ENCODE measurements around the gene TOGARAM1.

TOGARAM1 gene

GRCh38 chr14:45044638-45045037 lies 82.6 kb downstream of the TOGARAM1 start:
- Histone ChIP-seq H3K36me3 (peaks cover 6 to 33% (median 14%) of the 10 kb centered on the region in 11 experiments; a peak in 21 of 22 replicates), H3K4me3 (no peak overlapping the region), H3K9me3 (replicated peaks in 1 of 11) (peaks cover under 1 to 4% (median 2%) of the 10 kb centered on the region in 11 experiments; a peak in 18 of 22 replicates), H3K27ac (no peak overlapping the region), H3K27me3 (no peaks in the 10 kb centered on the region), H3K4me2 (no peak overlapping the region), H4K20me1 (no peaks in the 10 kb centered on the region), H3K9ac (no peak overlapping the region), H3K4me1 (no peaks in the 10 kb centered on the region)
- TF ChIP-seq Cebpa-rat (IDR thresholded peaks at IDR 0.05) = no peak

- Histone ChIP-seq H3K9me3 (replicated peaks in 1 of 11) (no peaks in the 10 kb centered on the region), H3K9ac (no peak overlapping the region), H4K20me1 (no peaks in the 10 kb centered on the region), H3K27ac (no peak overlapping the region), H3K27me3 (no peaks in the 10 kb centered on the region), H3K4me2 (no peak overlapping the region), H3K4me3 (no peak overlapping the region), H3K36me3 (peaks cover 11 to 44% (median 20%) of the 10 kb centered on the region in 11 experiments; a peak in 15 of 22 replicates), H3K4me1 (no peaks in the 10 kb centered on the region)
- TF ChIP-seq Cebpa-rat (IDR thresholded peaks at IDR 0.05) = no peak
Measured at GRCh38 chr14:45048385-45048784, 86.4 kb downstream of the TOGARAM1 start.

- Histone ChIP-seq H3K4me2 (no peak overlapping the region), H3K9ac (no peak overlapping the region), H3K27ac (no peak overlapping the region), H3K9me3 (replicated peaks in 1 of 11) (no peaks in the 10 kb centered on the region), H3K36me3 (peaks cover 16 to 56% (median 33%) of the 10 kb centered on the region in 11 experiments; a peak in 21 of 22 replicates), H3K4me1 (no peaks in the 10 kb centered on the region), H3K4me3 (no peak overlapping the region), H3K27me3 (no peaks in the 10 kb centered on the region), H4K20me1 (no peaks in the 10 kb centered on the region)
- no peak for TF ChIP-seq Cebpa-rat (IDR thresholded peaks at IDR 0.05)
Measured at GRCh38 chr14:45051180-45051579, 89.2 kb downstream of the TOGARAM1 start.

GRCh38 chr14:45051896-45052295 lies 89.9 kb downstream of the TOGARAM1 start:
- Histone ChIP-seq H3K27ac (no peak overlapping the region), H4K20me1 (no peaks in the 10 kb centered on the region), H3K4me2 (no peak overlapping the region), H3K27me3 (no peaks in the 10 kb centered on the region), H3K4me1 (no peaks in the 10 kb centered on the region), H3K36me3 (peaks cover 14 to 54% (median 29%) of the 10 kb centered on the region in 11 experiments; a peak in 21 of 22 replicates), H3K9me3 (replicated peaks in 1 of 11) (no peaks in the 10 kb centered on the region; a peak in 1 of 22 replicates), H3K4me3 (no peak overlapping the region), H3K9ac (no peak overlapping the region)
- no peak for TF ChIP-seq Cebpa-rat (IDR thresholded peaks at IDR 0.05)

- Histone ChIP-seq H3K9me3 (replicated peaks in 1 of 11) (no peaks in the 10 kb centered on the region; a peak in 1 of 22 replicates), H4K20me1 (no peaks in the 10 kb centered on the region), H3K4me2 (no peak overlapping the region), H3K27me3 (no peaks in the 10 kb centered on the region), H3K9ac (no peak overlapping the region), H3K27ac (no peak overlapping the region), H3K4me1 (no peaks in the 10 kb centered on the region), H3K36me3 (peaks cover 12 to 59% (median 22%) of the 10 kb centered on the region in 11 experiments; a peak in 20 of 22 replicates), H3K4me3 (no peak overlapping the region)
- no peak for TF ChIP-seq Cebpa-rat (IDR thresholded peaks at IDR 0.05)
Measured at GRCh38 chr14:45057349-45057748, 95.4 kb downstream of the TOGARAM1 start.

- no peak for TF ChIP-seq Cebpa-rat (IDR thresholded peaks at IDR 0.05)
- Histone ChIP-seq H3K4me3 (no peak overlapping the region), H3K9me3 (replicated peaks in 1 of 11) (no peaks in the 10 kb centered on the region; a peak in 1 of 22 replicates), H3K4me1 (no peaks in the 10 kb centered on the region), H3K27me3 (no peaks in the 10 kb centered on the region), H3K27ac (no peak overlapping the region), H3K36me3 (peaks cover 10 to 56% (median 22%) of the 10 kb centered on the region in 11 experiments; a peak in 20 of 22 replicates), H4K20me1 (no peaks in the 10 kb centered on the region), H3K9ac (no peak overlapping the region), H3K4me2 (no peak overlapping the region)
Measured at GRCh38 chr14:45057881-45058364, 95.9 kb downstream of the TOGARAM1 start.

GRCh38 chr14:45060551-45060950 lies 98.6 kb downstream of the TOGARAM1 start:
- H3K4me2 ChIP-seq = no peak overlapping the region
- no peak for TF ChIP-seq Cebpa-rat (IDR thresholded peaks at IDR 0.05)
- peaks cover 0 to 33% (median 8%) of the 10 kb centered on the region in 11 experiments; a peak in 14 of 22 replicates for H3K36me3 ChIP-seq
- no peaks in the 10 kb centered on the region for H3K27me3 ChIP-seq
- H3K9ac ChIP-seq = no peak overlapping the region
- H3K4me3 ChIP-seq = no peak overlapping the region
- H3K4me1 ChIP-seq = no peaks in the 10 kb centered on the region
- no peak overlapping the region for H3K27ac ChIP-seq
- H4K20me1 ChIP-seq = no peaks in the 10 kb centered on the region
- no peaks in the 10 kb centered on the region; a peak in 1 of 22 replicates for H3K9me3 ChIP-seq (replicated peaks in 1 of 11)

GRCh38 chr14:45065540-45065939 lies 103.5 kb downstream of the TOGARAM1 start:
- Histone ChIP-seq H4K20me1 (no peaks in the 10 kb centered on the region), H3K9me3 (replicated peaks in 1 of 11) (no peaks in the 10 kb centered on the region), H3K4me1 (no peaks in the 10 kb centered on the region), H3K4me2 (no peak overlapping the region), H3K4me3 (no peak overlapping the region), H3K36me3 (peaks cover 0 to 6% (median 0%) of the 10 kb centered on the region in 11 experiments; a peak in 3 of 22 replicates), H3K27me3 (no peaks in the 10 kb centered on the region), H3K9ac (no peak overlapping the region), H3K27ac (no peak overlapping the region)
- TF ChIP-seq Cebpa-rat (IDR thresholded peaks at IDR 0.05) = no peak

- no peak for TF ChIP-seq Cebpa-rat (IDR thresholded peaks at IDR 0.05)
- no peaks in the 10 kb centered on the region for H3K4me1 ChIP-seq
- no peak overlapping the region for H3K4me2 ChIP-seq
- H4K20me1 ChIP-seq = no peaks in the 10 kb centered on the region
- H3K9ac ChIP-seq = no peak overlapping the region
- no peaks in the 10 kb centered on the region for H3K27me3 ChIP-seq
- H3K36me3 ChIP-seq = peaks cover 0 to 6% (median 0%) of the 10 kb centered on the region in 11 experiments; a peak in 4 of 22 replicates
- H3K9me3 ChIP-seq (replicated peaks in 1 of 11) = no peaks in the 10 kb centered on the region
- H3K4me3 ChIP-seq = no peak overlapping the region
- no peak overlapping the region for H3K27ac ChIP-seq
Measured at GRCh38 chr14:45065956-45066355, 104.0 kb downstream of the TOGARAM1 start.

- H3K27ac ChIP-seq = no peak overlapping the region
- peaks cover 0 to 6% (median 0%) of the 10 kb centered on the region in 11 experiments; a peak in 4 of 22 replicates for H3K36me3 ChIP-seq
- H3K9ac ChIP-seq = no peak overlapping the region
- no peak for TF ChIP-seq Cebpa-rat (IDR thresholded peaks at IDR 0.05)
- H3K4me1 ChIP-seq = no peaks in the 10 kb centered on the region
- H3K27me3 ChIP-seq = no peaks in the 10 kb centered on the region
- H4K20me1 ChIP-seq = no peaks in the 10 kb centered on the region
- no peak overlapping the region for H3K4me2 ChIP-seq
- H3K9me3 ChIP-seq (replicated peaks in 1 of 11) = no peaks in the 10 kb centered on the region
- H3K4me3 ChIP-seq = no peak overlapping the region
Measured at GRCh38 chr14:45066667-45067066, 104.7 kb downstream of the TOGARAM1 start.

Measured in BLaER1 treated with 17β-estradiol and CSF1 and Interleukin-3, amounts not matched to agents 10 nM and 100 nM (cell line).